ENCODE measurements around the gene FILIP1.

Gene FILIP1

DNA sequence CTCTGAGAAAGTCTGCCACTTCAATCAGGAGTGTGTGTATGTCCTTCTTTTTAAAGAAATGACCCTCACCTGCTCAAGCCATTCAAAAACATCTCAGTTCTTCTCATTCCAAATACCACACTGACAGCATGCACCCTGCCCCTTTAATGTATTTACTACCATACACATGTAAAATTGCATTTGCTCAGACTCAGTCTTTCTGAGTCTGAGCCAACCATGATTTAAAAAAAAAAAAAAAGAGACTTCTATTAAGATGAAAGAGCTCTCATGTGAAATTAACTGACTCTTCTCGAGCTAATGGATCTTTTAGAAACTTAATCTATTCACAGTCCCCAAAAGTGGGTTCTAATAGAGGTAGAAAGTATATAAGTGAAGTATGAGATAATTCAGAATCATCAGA is 1.4 kb upstream of the FILIP1 start:
- DNase-seq (ENCODE audit: low read depth) = no peak

DNA sequence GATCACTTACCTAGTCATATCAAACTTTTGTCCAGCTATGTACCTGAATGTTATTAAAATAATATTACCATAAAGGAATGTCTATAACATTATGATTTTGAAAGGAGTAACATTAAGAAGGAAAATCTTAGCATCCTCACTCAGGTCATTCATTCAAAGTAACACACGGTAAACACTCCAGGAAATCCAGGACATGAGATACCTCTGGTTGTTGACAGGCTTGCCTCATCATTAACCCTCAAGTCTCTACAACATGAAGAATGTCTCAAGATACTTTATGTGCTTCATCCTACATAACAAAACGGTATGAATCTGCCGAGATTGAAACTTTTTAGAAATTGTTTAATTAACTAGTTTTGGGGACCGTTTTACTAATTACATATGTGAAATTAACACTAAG is 690 bp upstream of the FILIP1 start:
- no peak for DNase-seq (ENCODE audit: low read depth)

DNA sequence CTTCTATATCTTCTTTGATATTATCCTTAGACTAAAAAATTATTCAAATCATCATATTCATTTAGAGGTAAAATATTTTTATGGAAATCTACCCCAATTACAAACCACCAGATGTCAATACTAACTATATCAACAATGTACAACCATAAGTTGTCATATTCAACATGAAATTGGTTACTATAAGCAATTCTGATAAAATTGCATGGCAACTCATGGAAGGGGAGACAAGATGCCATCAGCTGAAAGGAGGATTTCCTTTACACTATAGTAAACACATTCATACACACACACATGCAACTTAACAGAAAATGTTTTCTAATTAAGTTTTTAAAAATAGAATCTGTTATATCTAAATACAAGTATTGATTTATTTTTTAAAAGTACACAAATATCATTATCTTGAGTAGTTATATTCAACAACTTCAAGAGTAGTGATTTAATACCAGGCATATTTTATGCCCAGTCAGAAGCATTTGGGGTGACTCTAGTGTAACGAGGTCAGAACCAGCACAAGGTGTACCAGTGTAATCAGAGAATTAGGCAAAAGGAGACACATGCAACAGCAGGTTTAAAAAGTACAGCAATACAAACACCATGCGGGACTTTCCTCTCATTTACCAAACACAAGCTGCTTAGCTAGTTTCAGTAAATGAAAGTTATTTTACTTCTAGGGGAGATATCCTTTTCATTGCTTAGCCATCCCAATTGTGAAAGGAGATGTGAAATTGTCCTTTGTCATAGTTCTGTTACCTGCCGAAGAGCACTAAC is 1.0 kb downstream of the FILIP1 start:
- DNase-seq (ENCODE audit: low read depth) = no peak

DNA sequence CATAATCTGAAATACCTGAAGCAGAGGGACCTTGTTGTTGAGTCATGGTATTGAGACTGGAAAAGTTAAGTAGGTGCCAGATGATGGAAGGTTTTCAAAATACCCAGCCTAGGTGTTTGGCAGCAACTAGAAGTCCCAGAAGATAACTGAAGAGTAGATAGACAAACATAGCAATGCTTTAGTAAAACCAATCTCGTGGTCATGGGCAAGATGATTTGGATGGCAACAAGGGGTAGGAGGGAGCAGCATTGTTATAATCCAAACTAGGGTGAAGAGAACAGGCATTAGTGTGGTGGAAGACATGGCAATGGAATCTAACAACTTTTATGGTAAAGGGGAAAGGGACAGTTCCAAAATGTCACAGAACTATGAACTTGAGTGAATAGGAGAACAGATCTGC is 2.3 kb downstream of the FILIP1 start:
- DNase-seq (ENCODE audit: low read depth) = no peak

DNA sequence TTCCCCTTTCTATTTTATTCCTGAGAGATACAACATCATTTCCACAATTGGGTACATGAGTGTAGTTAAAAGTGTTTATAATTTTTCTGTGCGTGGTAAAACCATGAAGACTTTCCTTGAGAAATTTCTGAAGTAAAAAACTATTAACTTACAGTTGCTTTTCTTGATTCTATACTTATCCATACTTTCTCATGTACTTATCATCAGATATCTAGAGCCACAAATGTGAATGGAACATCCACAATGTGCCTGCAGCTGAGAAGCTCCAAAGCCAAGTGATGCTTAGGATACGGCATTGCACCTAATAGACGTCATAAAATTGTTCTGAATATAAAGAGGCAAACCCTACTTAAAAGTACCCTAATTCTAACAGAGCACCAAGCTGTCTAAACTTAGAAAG is 2.9 kb downstream of the FILIP1 start:
- DNase-seq (ENCODE audit: low read depth) = no peak

DNA sequence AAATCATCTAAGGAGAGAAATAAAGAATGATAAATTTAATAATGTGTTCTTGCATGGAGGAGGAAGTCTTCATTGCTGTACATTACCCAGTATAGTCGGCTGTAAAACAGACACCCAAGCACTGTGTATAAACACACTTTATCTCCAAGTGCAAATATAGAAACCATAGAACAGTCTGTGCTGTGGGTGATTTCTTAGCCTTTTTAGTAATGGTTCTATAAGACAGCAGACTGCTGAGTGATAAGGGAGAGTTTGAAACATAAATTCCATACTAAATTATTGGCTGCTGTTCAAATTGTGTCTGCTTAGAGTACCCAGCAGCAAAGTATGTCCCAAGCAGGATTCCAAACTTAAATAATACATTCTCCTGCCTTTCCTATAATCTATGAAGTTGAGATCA is 4.6 kb downstream of the FILIP1 start:
- no peak for DNase-seq (ENCODE audit: low read depth)

DNA sequence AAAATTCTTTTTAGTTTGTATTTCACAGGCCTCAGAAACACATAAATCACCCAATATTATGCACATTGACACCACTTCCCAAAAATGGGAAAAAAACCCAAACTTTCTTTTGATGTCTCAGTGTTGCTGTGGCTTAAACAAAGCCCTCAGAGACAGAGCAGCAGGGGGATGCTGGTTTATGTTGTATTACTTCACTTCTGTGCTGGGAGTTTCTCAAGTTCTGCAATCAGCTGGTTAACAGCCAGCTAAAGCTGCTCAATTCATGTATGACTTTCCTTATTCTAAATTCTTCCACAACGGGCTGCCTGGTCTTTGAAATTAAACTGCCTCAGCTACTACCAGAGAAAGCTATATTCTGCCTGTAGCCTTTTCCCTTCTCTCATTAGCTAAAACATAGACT is 5.6 kb downstream of the FILIP1 start:
- no peak for DNase-seq (ENCODE audit: low read depth)

DNA sequence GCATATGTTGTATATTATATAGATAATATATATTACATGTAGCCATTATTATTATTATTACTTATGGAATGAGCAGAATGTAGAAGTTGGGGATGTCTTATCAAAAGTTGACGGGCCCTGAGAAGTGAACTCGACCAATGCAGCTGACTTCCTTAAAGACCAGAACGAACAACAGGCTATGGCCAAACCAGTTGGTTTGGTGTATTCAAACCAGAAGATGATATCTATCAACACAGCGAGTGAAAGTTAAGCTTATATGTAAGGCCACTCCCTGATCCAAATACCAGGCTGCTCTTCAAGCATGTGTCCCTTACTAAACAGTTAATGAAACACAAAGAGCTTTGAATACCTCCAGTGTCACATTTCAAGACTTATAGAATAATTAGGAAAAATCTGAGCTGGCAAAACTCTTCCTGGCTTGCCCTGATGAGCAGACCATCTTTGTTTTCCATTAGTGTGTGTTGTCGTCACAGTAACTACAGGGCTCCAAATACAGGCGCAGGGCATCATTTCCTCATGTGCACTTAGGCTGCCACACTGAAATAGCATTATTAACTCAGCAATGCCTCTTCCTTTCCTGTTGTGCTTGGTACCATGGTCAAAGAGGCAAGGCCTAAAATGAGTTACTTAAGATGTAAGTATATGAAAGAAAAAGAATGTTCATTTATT is 6.6 kb downstream of the FILIP1 start:
- DNase-seq (ENCODE audit: low read depth) = no peak

DNA sequence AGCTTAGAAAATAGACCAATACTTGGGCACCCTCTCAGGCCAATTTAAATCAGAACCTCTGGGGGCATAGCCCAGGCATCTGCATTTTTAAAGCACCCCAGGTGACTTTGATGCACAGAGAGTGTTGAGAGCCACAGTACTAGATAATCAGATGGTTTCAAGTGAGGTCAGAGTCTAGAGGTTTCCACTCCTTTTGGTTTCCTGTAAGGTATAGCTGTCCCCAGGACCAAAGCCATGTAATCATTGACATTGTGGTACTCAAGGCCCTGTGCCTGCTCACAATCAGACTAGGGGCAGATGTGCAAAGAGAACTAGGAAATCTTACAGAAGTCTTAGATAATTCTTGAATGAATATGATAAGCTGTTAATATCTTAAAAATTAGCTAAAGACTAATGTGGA is 9.1 kb downstream of the FILIP1 start:
- no peak for DNase-seq (ENCODE audit: low read depth)

DNA sequence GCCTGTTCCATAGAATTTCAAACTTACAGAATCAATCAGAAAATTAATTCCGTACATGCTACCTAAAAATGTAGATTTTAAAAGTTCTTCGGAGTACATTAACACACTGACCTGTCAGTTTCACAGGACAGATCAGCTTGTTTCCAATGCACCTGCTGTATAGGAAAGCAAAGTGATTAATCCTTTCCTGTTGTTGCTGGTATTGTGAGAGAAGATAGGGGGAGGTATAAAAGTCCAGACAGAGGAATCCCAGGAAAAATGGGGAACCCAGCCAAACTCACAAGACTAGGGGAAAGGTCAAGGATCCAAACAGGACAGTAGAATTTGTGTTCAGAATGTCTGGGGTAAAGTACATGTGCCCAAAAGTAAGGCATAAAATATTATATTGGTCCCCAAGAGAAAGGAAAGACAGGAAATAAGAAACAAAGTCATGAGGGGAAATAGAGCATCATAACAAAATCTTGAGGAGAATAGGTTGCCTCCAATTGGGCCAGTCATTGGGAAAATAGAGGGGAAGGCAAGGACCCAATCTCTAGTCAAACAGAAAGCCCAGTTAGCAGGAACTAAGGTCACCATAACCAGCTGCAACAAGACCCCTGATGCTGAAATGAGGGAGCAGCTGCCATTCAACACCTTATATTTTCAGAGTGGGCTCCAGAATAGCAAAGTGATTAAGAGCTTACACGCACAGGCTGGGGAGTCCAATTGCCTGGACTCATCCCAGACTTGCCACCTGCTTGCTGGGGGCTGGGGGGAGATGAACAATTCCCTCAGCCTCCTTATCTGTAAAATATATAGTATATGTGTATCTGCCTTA is 10.3 kb downstream of the FILIP1 start:
- no peak for DNase-seq (ENCODE audit: low read depth)

DNA sequence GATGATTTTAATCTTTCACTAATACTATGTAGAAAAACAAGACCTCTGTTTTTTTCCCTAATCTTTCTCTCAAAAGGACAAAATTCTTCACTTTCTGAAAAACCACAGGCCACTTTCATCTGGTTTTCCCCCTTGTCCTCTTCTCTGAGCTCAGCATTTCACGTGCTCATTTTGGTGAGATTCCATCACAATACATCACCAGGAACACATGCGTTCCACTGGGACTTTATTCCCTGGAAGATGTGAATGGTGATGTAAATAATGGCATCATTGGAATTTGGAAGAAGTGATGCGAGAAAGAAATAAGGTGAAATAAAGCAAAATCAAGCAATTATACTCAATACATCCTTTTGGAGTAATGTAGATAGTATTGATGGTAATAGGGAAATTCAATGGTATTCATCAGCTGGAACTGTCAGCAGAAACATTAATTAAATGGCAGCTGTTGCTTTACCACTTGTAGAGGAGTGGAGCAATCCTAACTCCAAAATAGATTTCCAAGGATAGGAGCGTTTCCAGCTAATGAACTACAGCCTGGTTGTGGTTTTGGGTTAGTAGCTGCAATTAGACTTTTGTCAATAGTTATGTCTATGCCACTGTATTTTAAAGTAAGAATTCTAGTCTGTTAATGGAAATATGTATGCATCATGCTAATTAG is 11.5 kb downstream of the FILIP1 start:
- DNase-seq (ENCODE audit: low read depth) = no peak

DNA sequence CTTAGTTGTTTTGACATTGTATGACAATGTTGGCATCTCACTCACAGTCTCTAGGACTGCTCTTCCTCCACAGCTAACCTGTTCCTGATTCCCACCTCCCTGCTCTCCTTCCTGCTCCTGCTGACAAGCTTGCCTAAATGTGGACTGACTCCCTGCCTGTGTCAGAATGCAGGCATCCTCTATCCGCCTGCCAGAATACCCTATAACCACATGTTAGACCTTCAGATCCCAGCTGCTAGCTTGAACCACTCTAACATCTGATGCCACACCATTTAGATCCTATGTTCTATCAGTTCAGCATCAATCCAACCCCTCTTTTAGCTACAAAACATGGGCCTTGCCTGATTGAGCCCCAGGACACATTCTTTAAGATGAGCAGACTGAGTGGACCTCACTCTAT is 12.2 kb downstream of the FILIP1 start:
- DNase-seq (ENCODE audit: low read depth) = no peak

DNA sequence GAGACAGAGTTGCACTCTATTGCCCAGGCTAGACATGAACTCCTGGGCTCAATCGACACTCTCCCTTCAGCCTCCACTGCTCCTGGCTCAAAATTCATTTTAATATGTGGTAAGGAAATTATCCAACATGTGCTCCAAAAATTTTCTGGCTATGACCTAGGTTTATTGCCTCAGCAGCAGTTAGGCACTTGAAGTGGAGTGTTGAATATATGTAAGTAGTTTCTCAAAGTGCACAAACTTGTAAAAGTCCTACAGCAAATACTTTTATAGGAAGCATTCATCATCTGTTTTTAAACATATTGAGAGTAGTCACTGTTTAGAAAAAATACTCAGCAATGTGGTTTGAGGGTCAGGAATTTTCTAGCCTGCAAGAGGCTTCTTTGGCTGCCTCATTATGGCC is 13.2 kb downstream of the FILIP1 start:
- DNase-seq (ENCODE audit: low read depth) = no peak

DNA sequence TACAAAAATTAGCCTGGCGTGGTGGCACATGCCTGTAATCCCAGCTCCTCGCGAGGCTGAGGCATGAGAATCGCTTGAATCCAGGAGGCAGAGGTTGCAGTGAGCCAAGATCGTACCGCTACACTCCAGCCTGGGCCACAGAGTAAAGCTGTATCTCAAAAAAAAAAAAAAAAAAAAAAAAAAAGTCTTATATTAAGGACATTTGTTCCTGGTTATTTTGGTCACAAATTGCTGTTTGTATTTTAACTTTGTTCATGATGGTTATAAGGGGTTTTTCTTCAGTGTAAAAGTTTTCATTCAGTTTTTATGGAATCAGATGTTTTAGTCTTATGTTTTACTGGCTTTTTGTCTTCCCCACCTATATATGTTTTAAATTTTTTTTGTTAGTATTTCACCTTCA is 13.9 kb downstream of the FILIP1 start:
- no peak for DNase-seq (ENCODE audit: low read depth)

DNA sequence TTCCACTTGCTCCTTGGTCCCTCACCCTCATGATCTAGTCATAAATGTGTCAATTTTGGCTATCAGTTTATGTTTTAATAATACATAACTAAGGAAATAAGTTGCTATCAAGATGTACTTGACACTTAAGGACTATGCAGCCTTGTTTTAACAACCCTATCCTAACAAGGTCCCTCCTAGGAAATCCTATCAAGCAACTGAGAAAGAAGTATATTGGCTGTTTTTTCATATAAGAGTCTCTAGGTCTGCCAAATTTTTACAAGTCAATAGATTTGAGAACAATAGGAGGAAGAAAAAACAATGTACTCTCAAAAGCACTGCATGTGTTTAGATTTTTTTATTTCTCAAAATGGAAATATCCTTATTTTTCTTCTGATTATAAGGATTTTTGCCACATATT is 14.7 kb downstream of the FILIP1 start:
- DNase-seq (ENCODE audit: low read depth) = no peak

DNA sequence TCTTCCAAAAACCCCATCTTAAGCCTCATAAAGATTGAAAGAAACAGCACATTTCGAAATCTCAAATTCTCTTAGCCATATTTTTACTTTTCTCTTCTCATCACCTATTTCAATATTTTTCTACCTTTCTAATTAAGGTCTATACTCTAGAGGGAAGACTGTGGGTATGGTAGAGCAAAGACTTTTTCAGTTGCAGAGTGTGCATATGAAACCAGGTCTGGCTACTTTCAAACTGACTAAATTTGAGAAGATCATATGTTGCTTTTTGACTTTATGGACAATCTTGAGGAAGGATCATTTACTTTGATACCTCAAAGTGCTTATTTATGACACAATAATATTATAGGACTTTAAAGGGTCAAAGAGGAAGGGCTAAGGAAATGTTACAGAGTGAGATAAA is 20.7 kb downstream of the FILIP1 start:
- no peak for DNase-seq (ENCODE audit: low read depth)

DNA sequence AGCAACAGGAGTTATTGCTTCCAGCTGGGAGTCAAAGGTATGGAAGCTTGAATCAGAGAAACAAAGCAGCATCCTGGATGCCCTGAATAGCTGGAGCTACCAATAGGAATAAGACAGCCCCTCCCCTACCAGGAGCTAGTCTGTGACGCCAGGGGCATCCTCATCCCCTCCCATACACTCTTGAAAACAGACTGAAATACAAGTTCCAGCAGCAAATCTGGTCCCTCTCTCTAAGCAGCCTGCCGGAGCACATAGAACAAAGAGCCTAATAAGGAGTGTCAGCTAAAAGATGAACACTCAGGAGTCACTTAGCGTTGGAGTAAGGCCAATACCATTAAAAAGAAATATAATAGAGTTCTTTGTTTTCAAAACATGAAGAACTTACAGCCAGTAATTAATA is 25.6 kb downstream of the FILIP1 start:
- DNase-seq (ENCODE audit: low read depth) = no peak

DNA sequence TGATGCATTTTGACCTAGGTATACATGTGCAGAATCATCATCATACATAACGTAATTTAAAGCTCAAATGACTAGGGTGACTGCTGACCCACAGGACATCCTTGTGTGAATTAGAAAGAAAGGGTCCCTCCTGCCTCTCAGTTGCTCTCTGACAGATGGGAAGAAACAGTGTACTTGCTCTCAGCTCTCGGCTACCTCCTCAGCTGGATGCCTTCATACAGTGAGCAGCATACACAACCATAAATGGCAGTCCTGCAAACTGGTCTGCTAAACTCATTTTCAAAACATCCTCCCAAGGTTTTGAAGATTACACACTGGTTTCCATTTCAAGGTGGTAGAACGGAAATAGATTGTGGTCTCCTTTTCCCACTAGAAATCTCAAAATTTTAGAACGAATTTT is 26.3 kb downstream of the FILIP1 start:
- DNase-seq (ENCODE audit: low read depth) = no peak

DNA sequence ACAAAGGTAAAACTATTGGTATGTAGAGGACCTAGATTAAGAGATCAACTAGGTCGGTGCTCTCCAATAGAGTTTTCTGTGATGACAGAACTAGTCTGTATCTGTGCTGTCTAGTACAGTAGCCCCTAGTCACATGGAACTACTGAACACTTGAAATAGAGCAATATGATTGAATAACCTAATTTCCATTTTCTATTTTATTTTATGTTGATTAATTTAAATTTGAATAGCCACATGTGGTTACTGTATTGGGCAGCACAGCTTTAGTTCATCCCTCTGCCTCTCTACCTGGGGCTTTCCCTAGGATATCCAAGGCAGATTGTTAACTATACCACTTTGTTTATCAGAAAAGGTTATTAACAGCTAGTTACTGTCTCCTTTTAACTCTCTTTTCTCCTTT is 27.0 kb downstream of the FILIP1 start:
- no peak for DNase-seq (ENCODE audit: low read depth)

DNA sequence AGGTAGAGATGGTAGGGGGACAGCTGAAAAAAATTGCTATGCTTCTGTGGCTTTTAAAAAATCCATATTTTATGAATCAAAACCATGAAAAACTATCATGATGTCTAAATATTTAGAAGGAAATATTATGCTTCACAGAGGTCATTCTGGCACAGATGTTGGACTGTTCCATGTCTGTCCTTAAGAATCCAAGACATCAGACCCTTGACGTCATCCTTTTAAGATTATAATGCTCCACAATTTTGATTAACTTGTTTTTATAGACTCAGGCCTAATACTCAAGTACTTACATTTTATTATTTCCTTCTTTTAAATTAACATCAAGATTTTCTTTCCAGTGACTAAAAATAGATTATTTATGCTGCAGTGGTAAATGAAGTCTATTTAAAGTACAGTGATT is 29.7 kb downstream of the FILIP1 start:
- DNase-seq (ENCODE audit: low read depth) = no peak

DNA sequence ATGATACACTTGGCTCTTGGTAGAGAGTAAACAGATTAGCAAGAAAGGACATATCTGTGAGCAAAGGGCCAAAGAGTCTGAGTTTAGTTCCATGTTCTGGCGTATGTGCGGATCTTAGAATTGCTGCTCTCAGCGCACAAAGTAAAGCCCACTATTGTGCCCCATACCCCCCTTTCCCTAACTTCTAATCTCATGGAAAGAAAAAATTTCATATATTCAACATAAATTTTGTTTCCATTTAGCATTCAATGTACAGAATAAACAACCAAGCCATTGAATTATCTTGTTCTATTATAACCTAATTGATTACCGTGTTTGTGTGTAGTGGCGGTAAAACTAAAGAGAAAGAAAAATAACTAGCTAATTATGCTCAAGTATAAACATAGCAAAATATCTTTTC is 30.5 kb downstream of the FILIP1 start:
- no peak for DNase-seq (ENCODE audit: low read depth)

DNA sequence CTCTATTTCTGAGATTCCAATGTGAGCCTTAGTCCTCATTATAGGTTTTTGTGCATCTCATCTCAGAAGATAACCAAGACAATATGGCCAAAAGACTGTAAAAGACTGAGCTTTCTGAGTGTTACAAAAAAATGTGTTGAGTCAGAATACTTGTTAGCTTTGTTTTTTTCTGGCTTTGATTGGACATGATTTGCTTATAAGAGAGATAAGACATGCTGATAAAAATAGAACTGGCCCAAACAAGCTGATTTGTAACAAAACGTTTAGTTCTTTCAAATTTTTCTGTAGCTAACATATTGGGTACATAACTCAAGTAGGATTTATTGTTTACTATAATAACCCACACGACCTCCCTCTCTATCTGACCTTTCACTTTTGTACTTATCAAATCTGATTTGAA is 32.9 kb downstream of the FILIP1 start:
- no peak for DNase-seq (ENCODE audit: low read depth)

DNA sequence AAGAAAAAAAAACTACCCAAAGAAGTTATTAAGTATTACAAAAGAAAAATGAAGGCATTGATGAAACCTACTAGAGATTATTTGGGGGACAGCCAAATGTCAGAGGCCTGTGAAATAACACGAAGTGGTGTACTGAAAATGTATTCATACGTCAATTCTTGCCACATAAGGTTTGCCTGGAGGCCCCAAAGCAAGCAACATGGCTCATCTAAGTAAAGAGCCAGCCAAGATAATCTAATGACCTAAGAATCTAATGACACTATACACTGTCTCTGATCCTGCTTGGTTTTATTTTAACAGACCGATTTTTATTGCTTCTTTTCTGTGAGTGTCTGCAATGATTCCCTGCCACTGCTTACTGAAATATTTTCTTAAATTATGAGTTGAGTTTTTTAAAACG is 34.7 kb downstream of the FILIP1 start:
- no peak for DNase-seq (ENCODE audit: low read depth)

Data from CMK (cell line).